GM18511 (cell line): ENCODE results near the gene FSD1L.

Experiments used
- ATAC-seq: cut with Tn5 transposase; IDR thresholded peaks from one replicate; pipeline ENCODE4 v1.9.1; 2021; ENCODE audit warnings: mild to moderate bottlenecking, moderate library complexity; ENCODE audit not compliant: unreplicated experiment

The FSD1L gene

DNA sequence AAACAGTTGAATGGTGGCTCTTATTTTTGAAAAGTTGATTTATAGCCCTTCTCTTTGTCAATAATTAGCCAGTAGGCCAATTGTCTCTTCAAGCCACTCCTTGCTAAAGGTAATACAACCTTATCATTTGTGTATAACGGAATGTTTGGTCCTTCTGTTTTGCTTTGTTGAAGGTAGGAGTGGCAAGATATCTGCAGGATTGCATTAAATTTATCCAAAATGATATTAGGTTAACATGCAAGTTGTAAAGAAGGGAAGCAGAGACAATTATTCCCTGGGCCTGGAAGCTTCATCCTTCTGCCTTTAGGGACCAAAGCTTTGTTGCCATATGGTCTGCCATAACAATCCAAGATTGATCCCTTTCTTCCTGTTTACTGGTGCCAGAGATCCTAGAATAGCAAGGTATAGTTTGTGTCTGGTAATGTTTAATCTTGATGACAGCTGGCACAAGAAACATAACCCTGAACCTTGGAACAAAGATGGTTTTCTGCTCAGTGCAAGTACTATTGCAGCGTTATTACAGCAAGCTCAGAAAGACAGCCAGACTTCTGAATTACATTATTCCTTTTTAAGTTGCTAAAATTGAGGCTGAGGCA, 15.5 kb upstream of the FSD1L start:
- no peak for ATAC-seq

DNA sequence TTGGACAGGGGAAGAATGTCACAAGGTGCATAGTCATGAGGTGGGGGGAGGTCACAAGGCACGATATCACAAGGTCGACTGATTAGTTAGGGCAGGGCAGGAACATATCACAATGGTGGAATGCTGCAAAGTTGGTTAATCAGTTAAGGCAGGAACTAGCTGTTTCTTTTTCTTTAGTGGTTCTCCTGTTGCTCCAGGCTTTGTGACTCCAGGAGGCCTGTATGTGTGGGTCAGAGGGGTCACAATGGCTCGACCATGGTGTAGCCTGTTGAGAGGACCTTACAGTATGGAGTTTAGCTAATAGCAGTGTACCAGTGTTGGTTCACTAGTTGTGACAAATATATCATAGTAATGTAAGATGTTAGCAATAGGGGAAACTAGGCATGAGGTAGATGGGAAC, 12.4 kb upstream of the FSD1L start:
- no peak for ATAC-seq

DNA sequence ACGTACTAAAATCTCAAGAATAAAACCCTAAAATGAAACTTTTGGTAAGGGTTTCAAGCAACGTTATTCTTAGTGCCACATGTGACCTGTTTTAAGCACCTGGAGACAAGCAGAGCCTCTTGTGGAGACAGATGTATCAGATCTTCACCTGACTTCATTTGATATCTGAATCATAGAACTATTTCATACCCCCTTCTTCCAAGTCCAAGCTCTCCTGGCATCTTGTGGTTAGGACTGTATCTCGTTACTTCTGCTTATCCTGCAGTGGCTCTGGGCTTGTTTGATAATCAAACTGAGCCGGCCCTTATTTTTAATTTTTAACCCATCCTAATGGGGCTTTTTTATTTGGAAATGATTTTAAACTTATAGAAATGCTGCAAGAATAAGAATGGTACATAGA, 11.1 kb upstream of the FSD1L start:
- no peak for ATAC-seq

GRCh38 chr9:105437704-105438103, 10.1 kb upstream of the FSD1L start:
- ATAC-seq: no peak

GRCh38 chr9:105438141-105438806, 9.6 kb upstream of the FSD1L start:
- no peak for ATAC-seq

DNA sequence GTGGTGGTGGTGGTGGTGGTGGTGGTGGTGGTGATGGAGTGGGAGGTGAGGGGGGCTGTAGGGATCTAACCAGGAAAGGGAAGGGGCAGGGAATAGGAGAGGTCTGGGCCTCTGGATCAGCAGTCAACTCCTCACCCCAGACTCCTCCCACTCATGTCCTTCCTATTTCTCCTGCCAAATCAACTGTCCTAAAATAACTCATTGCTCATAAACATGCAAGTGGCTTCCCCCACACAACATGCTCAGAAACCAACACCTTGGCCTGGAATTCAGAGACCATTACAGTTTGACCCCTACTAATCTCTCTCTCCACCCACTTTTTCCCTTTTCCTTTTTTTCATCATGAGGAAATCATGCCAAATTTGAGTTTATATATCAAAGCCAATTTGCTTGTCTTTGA, 8.4 kb upstream of the FSD1L start:
- ATAC-seq: no peak

- ATAC-seq: no peak
Measured at GRCh38 chr9:105441616-105442160, 6.1 kb upstream of the FSD1L start.

GRCh38 chr9:105443121-105443520, 4.7 kb upstream of the FSD1L start:
- ATAC-seq: no peak

GRCh38 chr9:105444130-105444529, 3.7 kb upstream of the FSD1L start:
- no peak for ATAC-seq

DNA sequence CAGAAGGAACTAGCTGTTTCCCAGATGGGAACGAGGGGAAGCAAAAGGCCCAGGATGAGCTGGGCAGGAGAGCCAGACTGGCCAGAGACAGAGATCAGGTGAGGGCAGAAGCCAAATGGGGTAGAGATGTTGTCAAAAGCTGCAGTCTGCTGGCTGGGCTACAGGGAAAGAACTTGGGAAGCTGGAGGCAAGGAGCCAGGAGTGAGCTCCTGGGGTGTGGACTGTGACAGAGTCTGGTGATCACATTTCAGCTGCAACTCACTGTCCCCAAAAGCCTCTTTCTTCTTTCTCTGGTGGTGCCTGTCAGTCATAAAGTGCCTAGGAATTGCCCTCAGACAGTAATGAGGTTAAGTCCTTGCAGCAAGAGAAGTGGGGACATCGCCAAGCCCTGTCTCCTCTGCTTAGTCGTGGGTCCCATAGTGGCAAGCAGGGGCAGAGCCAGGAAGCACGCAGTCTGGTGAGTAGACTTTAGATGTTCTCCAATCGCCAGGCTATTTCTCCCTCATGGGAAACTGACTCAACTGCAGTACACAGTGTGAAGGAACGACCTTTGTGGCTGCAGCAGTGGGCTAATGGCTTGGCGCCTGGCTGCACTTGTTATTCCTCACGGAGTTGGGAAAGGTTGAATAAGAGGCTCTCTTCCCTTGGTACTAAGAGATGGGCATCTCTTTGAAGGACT, 2.5 kb upstream of the FSD1L start:
- no peak for ATAC-seq

DNA sequence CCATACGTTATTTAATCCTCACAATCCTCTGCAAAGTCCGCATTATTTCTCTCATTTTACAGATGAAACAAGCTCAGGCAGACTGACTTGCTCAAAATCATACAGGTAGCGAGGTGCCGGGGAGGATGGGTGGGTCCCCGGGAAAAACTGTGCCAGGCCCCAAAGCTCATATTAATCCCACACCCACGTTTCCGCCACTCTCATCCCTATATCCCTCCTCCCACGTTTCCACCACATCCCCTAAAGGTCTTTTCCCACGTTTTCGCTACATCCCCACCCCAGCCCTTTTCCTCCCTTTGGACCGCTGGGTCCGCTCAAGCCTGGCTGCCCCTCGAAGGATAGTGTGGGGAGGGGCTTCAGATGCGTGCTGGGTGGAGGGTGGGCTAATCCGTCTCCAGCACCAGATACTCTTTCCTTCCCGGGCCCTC, 434 bp upstream of the FSD1L start:
- no peak for ATAC-seq

- no peak for ATAC-seq
Measured at GRCh38 chr9:105449081-105449480, 1.2 kb downstream of the FSD1L start.

DNA sequence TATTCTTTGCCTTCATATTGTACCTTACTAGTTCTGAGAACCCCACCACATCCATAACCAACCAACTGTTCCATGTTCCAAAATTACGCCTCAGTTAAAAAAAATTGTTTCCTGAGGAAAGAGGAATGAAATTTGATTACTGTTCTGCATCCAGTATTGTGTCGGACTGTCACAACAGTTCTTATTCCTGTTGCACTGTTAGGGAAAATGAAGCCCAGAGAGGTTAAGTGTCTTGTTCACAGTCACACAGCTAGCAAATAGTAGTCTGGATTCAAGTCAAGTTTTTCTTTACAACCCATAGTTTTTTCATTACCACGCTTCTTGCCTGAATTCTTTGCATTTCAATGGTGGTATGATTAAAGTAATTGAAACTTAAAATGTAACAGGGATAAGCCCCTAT, 4.4 kb downstream of the FSD1L start:
- no peak for ATAC-seq

DNA sequence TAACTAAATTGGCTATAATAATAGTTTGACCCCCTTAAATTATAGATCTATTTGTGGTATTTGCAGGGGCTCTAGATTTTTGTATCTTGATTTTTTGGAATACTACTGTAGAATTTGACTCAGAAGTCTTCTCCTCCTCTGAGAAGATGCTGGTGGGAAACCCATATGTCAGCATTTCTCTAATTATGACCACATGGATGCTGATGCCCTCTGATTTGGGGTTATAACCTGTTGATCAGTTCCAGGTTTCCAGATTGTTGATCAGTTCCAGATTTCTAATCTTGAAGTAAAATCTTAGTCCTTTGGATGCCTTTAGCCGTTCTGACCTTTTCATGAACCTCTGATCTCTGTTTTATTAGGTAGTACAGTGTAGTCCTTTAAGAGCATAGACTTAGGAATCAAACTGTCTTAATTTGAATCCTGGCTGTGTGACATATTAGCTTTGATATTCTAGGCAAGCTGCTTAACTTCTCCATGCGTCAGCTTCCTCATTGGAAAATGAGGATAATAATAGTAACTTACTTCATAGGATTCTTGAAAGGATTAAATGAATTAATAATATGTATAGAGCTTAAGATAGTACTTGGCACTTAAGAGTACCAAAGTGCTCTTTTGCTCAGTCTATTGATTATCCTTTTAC, 8.1 kb downstream of the FSD1L start:
- no peak for ATAC-seq

DNA sequence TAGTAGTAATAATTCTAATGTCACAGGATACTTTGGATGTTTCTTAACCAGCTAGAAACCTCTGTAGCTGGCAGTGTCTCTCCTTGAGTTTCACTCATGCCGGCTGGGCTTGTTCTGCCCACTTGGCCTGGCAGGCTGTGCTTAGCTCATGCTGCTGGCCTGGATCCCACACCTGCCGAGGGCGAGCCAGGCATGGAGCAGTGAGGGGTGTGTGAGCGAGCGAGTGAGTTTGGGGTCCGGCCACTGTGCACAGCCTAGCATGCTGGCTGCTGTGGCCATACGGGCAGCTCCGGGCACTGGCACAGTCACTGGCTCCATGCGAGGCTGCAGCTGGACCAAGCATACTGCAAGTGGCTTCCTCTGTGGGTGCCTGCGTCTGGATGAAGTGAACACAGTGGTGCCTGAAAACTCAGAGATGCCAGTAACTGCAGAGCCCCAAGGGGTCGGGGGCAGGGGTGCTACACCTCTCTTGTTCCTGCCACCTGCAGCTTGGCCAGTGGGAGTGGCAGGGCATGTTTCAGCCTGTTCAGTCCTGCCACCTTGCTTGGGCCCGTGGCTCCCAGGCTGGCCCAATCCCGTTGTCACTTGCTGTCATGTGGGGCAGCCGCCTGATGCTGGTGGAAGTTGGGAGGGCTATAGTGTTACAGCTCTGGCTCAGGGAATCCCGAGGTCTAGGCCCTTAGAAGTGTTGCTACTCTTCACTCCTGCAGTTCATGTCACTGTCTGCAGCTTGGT, 9.9 kb downstream of the FSD1L start:
- no peak for ATAC-seq

DNA sequence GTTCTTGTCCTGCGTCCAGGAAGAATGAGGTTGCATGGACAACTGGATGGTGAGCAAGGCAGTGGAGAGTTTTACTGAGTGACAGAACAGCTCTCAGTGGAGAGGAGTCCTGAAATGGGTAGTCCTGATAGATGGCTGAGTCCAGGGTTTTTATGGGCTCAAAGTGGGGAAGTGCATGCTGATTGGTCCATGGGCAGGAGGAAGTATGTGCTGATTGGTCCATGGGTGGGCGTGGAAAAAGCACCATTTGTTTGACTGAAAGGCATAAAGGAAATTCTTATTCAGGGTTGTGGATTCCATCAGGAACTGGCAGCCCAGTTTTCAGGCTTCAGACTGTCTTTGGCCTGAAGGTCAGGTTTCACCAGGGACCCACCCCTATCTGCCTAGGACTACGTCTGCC, 10.6 kb downstream of the FSD1L start:
- ATAC-seq: no peak

DNA sequence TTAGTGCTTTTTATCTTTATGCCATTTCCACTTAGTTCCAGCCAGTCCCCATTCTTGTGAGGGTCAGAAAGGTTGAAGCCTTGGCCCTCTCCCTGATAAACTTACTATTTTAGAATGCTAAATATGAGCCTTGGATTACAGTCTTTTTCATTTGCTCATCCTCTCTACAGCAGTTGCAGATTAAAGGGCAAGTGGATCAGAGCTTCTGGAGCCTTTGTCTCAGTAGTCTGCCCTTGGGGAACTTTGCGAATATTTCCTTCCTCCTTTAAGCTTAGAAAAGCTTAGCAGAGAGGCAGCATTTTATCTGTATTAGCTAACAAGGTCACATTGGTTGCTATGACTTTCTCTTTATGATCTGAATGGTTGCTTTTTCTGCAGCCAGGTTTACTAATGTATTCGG, 11.5 kb downstream of the FSD1L start:
- no peak for ATAC-seq

GRCh38 chr9:105466898-105467455, 19.1 kb downstream of the FSD1L start:
- no peak for ATAC-seq

GRCh38 chr9:105468875-105469274, 21.0 kb downstream of the FSD1L start:
- ATAC-seq: no peak

GRCh38 chr9:105473221-105473620, 25.4 kb downstream of the FSD1L start:
- ATAC-seq: no peak

- no peak for ATAC-seq
Measured at GRCh38 chr9:105475302-105475701, 27.5 kb downstream of the FSD1L start.
